Measurements from ENCODE around the gene CHST8.

The CHST8 gene

GRCh38 chr19:33773704-33774624 lies 152.2 kb downstream of the CHST8 start:
- DNase-seq: no peak

DNA sequence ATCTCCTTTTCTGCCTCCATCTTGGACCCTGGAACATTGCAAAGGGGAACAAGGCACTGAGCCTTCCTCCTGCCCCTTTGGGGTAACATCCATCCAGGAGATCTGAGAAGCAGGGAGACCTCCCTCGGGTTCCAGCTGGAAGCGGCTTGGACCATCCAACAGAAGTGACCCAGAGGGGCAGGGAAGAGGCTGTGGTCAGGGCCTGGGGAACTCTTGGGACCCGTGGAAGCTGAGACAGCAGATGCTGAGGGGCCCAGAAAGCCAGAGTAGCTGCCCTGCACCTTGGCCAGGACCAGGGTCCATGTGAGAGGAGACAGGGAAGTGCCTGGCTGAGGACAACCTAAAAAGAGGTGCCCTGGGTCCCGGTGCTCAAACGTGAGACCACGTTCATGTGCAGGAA lies 153.0 kb downstream of the CHST8 start:
- no peak for DNase-seq

GRCh38 chr19:33775731-33776487 lies 154.2 kb downstream of the CHST8 start:
- DNase-seq: no peak

GRCh38 chr19:33777351-33777750 lies 155.6 kb downstream of the CHST8 start:
- no peak for DNase-seq

DNA sequence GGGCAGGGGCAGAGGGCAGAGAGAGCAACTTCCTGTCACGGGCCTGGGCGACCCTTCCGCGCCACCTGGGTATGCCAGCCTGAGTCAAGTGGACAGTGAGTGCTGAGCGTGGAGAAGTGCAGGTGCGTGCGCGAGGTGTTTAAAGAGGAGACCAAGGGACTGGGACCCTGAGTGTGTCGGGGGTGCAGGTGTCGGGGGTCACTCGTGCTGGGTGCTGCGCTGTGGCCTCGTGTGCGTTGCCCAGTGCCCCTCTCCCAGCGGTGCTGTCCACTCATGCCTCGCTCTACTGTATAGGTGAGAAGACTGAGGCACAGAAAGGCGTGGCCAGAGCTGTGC lies 156.0 kb downstream of the CHST8 start:
- DNase-seq: no peak

GRCh38 chr19:33778089-33778791 lies 156.5 kb downstream of the CHST8 start:
- DNase-seq: peak; percentile 7

- DNase-seq: no peak
These were observed 158.1 kb downstream of the CHST8 start for GRCh38 chr19:33779849-33780248.

DNA sequence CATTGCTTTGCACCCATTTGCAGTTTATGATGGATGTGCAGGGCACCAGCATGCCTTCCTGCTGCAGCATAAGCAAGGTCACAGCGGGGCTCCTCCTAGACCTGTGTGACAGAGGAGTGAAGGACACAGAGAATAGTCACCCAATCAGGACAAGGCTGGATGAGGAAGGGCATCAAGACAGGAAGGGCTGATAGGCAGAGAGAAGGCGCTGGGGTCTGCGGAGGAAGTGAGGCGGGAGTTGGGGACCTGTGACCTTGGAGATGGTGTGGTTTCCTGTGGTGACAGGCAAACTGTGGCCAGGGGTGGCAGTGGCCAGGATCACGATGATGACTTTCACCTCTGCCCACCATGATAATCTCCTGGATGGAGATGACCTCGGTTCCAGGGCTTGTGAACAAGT lies 158.5 kb downstream of the CHST8 start:
- DNase-seq: no peak

- no peak for DNase-seq
These were observed 159.0 kb downstream of the CHST8 start for GRCh38 chr19:33780746-33781145.

GRCh38 chr19:33781415-33781935 lies 159.7 kb downstream of the CHST8 start:
- DNase-seq: no peak

DNA sequence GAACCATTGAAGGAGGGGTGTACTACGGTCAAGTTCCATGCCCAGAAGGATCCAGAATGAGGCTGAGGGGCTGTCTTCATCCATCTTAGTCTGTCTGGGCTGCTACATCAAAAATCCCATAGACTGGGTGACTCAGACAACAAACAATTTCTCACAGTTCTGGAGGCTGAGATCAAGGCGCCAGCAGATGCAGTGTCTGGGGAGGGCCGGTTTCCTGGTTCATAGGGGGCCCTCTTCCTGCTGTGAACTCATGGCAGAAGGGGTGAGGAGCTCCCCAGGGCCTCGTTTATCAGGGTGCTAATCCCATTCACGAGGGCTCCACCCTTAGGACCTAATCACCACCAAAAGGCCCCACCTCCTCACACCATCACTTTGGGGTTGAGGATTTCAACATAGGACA lies 160.2 kb downstream of the CHST8 start:
- DNase-seq: no peak

DNA sequence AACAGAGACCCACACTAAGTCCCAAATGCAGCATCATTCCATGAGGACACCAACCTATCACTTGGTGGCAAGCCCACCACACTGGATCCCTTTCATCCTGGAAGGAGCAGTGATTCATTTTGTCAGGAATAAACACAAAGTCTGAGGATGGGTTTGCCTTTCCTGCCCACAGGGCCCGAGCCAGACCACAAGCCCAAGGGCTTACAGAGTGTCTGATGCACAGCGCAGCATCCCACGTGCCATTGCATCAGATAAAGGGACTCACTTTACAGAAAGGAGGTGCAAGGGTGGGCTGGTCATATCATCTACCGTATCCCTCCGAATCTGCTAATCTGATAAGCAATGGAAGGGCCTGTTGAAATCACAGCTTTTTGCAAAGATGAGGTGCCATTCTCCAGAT lies 162.7 kb downstream of the CHST8 start:
- DNase-seq: no peak

DNA sequence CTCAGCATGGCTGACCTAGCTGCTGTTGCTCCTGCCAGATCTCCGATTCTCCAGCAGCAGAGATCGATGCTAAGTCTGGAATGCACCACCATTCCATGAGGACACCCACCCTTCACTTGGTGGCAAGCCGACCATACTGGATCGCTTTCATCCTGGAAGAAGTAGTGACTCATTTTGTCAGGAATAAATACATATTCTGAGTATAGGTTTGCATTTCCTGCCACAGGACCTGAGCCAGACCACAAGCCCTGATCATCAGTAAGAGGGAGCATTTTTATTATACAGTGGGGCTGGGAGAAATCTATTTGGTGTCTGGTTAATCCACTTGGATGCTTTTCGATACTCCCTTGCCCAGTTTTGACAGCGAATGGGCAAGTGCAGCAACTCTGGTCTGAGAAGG lies 164.0 kb downstream of the CHST8 start:
- DNase-seq: no peak

DNA sequence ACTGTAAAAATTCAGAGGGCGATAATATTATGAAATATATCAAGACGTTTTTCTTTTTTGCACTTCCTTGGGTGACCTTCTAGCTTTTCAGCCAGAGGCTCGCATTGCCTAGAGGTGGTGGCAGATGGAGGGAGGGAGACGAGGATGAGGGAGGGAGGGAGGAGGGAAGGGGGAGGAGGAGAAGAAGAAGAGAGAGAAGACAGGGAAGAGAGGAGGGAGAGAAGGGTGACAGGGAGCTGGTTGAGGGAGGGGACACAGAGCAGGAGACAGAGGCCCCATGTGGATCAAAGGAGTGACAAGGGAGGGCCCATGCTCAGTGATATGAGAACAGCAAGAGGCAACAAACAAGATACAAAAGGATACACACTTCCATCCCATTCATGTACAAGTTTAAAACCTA lies 166.9 kb downstream of the CHST8 start:
- no peak for DNase-seq

GRCh38 chr19:33789344-33789743 lies 167.6 kb downstream of the CHST8 start:
- no peak for DNase-seq

DNA sequence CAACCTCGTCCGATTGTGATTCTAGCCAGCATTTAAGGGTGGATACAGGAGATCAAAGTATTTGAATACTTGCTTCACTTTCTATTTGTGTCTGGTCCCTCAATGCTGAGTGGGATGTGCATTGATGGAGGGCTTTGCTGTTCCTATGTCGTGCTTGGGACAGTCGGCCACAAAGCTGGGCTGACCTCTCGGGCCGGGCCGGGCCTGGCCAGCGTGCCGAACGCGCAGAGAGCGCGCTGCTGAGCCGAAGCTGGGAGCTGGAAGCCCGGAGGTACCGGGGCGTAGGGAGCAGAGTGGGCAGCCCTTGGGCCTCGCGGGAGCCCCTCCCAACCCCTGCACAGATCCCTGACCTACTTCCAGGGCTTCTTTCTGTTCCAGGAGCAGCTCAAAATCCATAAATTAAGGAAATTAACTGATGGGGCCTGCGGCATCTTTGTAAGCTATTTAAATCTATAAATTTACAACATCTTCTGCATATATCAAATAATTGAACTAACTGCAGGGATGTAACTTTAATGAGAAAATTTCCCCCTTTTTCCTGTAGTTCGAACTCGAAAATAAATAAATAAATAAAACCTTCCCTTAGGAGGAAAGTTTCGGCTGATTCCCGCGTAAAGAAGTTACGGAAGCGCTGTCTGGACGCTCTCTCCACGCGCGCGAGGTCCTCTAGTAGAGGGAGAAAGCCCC lies 173.1 kb downstream of the CHST8 start:
- no peak for DNase-seq

- DNase-seq: peak; percentile 66
These were observed 173.8 kb downstream of the CHST8 start for GRCh38 chr19:33795370-33796163.

- DNase-seq: no peak
These were observed 174.6 kb downstream of the CHST8 start, which contains the start of gene KCTD15 for GRCh38 chr19:33796164-33796875. TSS of gene KCTD15 (plus strand) at chr19:33796870. CDS start at chr19:33800455, 3,585 bp downstream.

DNA sequence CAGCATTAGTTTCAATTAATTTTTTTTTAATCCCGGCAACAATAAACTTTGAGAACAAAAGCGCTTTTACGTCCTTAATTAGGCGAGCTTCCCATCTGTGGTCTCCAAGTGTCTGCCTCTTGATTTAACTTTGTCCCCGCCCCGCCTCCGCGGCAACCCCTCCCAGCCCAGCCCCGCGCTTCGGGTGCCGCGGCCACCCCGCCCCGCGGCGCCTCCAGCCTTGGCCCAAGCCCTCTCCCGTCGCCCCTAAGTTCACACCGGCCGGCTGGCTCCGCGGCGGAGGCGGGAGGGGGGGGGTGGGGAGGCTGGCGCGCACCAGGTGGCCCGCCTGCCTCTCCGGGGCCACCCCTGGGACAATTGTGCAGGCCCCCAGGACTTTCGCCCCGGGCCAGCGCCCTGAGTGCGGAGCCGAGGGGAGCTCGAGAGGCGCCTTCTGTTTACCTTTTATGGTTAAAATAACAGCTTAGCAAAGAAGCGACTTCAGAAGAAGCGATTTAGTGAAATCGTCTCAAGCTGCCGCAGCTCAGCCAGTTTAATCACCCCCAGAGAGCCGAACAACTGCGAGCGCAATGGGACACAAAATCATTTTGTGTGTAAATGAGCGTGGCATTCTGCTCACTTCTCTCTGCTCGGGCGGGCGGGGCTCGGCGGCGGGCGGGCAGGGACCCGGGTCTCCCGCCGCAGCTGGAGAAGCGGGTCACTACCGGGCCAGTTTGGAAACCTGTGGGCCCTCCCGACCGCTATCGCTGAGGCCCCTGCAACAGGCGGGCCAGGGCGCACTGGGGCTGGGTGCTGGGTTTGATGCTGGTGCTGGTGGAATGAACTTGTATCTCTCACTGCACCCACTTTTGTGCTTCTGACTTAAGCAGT lies 176.3 kb downstream of the CHST8 start:
- DNase-seq: no peak

DNA sequence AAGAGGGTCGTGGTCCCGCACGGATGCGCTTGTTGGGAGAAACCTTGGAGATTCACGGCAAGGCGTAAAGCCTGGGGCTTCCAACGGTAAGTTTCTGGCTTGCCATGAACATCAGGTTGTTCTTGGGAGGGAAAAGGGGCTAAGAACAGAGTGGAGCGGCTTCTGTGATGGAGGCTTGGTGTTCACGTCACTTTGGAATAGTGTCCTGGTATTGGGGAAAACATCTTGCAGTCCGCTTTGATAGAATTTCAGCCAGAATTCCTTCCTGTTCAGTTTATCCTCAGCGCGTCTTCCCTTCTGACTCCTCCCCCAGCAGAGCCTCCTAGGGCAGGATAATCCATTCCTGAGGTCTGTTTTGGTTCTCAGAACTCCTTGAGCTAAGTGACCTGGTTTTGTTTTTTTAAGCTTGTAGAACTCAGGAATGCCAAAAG lies 176.9 kb downstream of the CHST8 start:
- no peak for DNase-seq

Measured in GF-D8 (cell line).